MM.1S (cell line): ENCODE measurements around the gene SHBG.

Experiments used
- CTCF ChIP-seq: fragments of 300-600 bp; sonication (generic); IDR thresholded peaks from 2 replicates; pipeline ENCODE4 v1.5.1; 2016; ENCODE audit warnings: antibody characterized with exemption, low read length, mixed read lengths
- EZH2 ChIP-seq: fragments of 300-600 bp; sonication (generic); optimal IDR thresholded peaks from 2 replicates; pipeline ENCODE3; 2017; ENCODE audit warnings: low read depth, mild to moderate bottlenecking, antibody characterized with exemption, low read length, mixed read lengths
- EZH2phosphoT487 ChIP-seq: fragments of 300-600 bp; sonication (generic); IDR thresholded peaks from 2 replicates; pipeline ENCODE4 v1.6.1; 2018; ENCODE audit warnings: antibody characterized with exemption, low read length

DNA sequence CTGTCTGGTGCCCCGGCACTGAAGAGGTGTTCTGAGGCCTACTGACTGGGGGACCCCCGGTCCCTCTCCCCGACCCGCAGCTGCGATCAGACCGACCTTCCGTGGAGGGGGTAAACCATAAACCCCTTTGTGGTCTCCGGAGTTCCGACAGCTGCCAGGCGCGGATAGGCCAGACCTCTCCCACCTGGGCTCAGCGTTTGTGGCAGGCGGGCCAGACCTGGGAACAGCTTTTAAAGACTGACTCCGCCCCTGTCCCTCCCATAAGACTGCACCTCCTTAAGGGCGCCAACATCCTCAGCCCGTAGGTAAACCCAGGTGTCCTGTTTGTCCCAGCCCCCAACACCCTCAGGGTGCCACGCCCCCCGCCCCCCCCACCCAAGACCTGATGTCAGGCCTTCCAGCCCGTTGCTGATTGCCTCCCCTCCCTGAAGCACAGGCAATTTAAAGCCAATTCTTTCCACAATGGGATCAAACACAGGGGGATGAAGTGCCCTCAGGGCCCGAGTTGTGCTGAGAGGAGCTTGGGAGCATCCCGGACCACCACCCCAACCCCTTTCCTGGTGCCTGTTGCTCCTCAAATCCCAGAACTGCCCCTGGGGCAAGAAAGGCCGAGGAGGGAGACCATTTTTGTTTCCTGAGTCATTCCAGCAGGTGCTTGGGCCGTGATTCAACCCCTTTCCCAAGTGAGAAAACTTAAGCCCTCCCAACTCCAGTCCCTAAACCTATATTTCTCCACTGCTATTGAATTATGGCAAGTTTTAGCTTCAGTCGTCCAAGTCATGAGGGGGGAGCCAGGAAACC, 39.8 kb upstream of the SHBG start, which contains the start of gene SOX15:
- TF ChIP-seq CTCF = no peak
- TF ChIP-seq EZH2 = no peak
- no peak for TF ChIP-seq EZH2phosphoT487
